Lower leg skin (tissue), 4 donors: ENCODE data around the gene CDC14A. TPM values are rescaled to one million over a fixed set of nuclear protein-coding genes. Genes with fewer than 3 reads are reported as not detected.

ENCODE experiments used
- DNase-seq, 2 donors: peaks; one replicate each; pipeline ENCODE4 v3.0.0-alpha.2; 2019; ENCODE audit warnings: low spot score in 2 of 2
- H3K4me3 ChIP-seq: fragments of 200-600 bp; sonication (generic); 2 replicates; pipeline ENCODE4 v1.5.1; 2017; ENCODE audit warnings: mild to moderate bottlenecking, low read depth; ENCODE audit not compliant: poor library complexity, severe bottlenecking
- POLR2A ChIP-seq, 2 donors: fragments of 450-650 bp; IDR thresholded peaks; one replicate each; pipeline ENCODE4 v1.6.1; 2016 to 2017; ENCODE audit warnings: antibody characterized with exemption in 2 of 2, mild to moderate bottlenecking in 1 of 2, moderate library complexity in 1 of 2
- WGBS, 2 donors: methylation state at CpG; one replicate each; pipeline ENCODE4 v1.1.5; 2018; 5-methylcytosine and 5-hydroxymethylcytosine counted together
- intact Hi-C: fragments of 100-400 bp; cut with DNase I; formaldehyde crosslinking; loops from one replicate; pipeline ENCODE4 v1.15.0; 2023; ENCODE audit warnings: low total_unique reads
- total RNA-seq, 4 donors: library from RNA; depleted of rRNA; stranded (reverse); fragments of >200 nt; gene quantifications; one replicate each; pipeline ENCODE4 v1.1.0, GENCODE V29; 2016
- TF ChIP-seq, protein P1 (sequence below), 3 donors: fragments of 450-650 bp; IDR thresholded peaks; one replicate each; pipeline ENCODE4 v1.5.1; 2016; ENCODE audit warnings: antibody characterized with exemption in 3 of 3, mild to moderate bottlenecking in 3 of 3, moderate library complexity in 2 of 3

The CDC14A gene
- total RNA-seq, 4 donors from 2014 or later, result 13.5 to 15.4 (median 14.4) TPM

GRCh38 chr1:100353071-100353801, 930 bp downstream of the CDC14A start:
- WGBS, 2 donors, result 2% methylated on average over 28 of the region's 28 CpGs
- intact Hi-C loops, result no loop called here
- TF ChIP-seq, protein P1, sequence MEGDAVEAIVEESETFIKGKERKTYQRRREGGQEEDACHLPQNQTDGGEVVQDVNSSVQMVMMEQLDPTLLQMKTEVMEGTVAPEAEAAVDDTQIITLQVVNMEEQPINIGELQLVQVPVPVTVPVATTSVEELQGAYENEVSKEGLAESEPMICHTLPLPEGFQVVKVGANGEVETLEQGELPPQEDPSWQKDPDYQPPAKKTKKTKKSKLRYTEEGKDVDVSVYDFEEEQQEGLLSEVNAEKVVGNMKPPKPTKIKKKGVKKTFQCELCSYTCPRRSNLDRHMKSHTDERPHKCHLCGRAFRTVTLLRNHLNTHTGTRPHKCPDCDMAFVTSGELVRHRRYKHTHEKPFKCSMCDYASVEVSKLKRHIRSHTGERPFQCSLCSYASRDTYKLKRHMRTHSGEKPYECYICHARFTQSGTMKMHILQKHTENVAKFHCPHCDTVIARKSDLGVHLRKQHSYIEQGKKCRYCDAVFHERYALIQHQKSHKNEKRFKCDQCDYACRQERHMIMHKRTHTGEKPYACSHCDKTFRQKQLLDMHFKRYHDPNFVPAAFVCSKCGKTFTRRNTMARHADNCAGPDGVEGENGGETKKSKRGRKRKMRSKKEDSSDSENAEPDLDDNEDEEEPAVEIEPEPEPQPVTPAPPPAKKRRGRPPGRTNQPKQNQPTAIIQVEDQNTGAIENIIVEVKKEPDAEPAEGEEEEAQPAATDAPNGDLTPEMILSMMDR (IDR thresholded peaks at IDR 0.05), result no peak
- TF ChIP-seq POLR2A (IDR thresholded peaks at IDR 0.05), result no peak
- H3K4me3 ChIP-seq, result peak overlapping the region; percentile 99
- peak; percentile 18 to 85 for DNase-seq

DNA sequence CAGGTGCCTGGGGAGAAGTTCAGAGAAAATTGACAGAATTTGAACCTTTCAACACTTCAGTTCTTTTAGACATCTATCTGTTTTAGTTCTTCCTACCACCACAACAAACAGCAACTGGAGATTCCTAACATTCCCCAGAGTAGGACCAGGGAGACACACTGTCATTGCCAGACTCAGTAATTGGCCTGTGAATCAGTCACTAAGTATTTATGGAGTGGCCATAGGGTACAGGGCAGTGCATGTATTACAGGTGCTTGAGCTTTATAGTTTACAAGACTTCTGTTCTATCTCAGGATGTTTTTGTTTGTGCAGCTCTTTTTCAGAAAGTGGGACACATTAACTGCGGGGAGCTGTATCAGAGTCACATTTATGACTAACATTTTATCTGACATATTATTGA, 1.7 kb downstream of the CDC14A start:
- WGBS, 2 donors, result 89 to 96% methylated on average over 1 of the region's 1 CpG
- intact Hi-C loops, result no loop called here
- no peak for DNase-seq
- no peak for TF ChIP-seq POLR2A (IDR thresholded peaks at IDR 0.05)
- TF ChIP-seq, protein P1 (IDR thresholded peaks at IDR 0.05), result no peak
- no peak overlapping the region for H3K4me3 ChIP-seq

DNA sequence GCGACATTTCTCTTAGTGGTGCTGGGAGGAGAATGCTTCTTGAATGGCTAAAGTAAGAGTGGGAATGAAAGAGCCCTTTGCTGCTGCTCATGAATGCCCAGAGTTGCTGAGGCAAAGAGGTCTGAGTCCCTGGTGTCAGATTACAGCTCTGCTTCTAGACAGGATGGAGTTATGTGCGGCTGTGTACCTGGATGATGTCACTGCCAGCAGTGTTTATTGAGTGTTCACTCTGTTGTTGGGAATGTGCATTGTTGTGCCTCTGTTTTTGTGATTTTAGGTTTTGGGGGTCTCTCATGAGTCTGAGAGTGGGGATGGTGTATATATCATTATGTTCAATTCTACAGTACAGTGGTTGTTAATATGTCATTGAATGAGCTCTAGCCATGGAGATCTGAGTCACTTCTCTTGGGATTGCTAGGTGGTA, 2.7 kb downstream of the CDC14A start:
- TF ChIP-seq, protein P1 (IDR thresholded peaks at IDR 0.05), result no peak
- no peak for TF ChIP-seq POLR2A (IDR thresholded peaks at IDR 0.05)
- 62 to 65% methylated on average over 2 of the region's 2 CpGs for WGBS, 2 donors
- H3K4me3 ChIP-seq, result no peak overlapping the region
- no peak for DNase-seq
- intact Hi-C loops, result no loop called here

GRCh38 chr1:100358210-100358609, 5.9 kb downstream of the CDC14A start:
- WGBS, 2 donors, result 44 to 51% methylated on average over 2 of the region's 2 CpGs
- no peak for DNase-seq

DNA sequence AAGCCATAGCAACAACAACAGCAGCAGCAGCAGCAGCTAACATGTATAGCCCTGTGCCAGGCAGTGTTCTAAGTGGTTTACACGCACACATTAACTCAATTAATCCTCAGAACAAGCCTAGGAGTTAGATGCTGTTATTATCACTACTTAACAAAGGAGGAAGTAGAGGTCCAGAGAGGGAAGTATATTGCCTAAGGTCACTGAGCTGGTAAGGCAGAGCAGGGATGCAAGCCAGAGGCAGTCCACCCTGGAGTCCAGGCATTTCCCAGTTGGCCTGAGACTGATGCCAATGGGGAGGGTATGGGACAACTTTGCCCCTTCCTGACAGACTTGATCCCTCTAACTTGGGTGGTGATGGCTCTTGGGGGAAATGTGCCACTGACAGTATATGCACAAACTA, 6.8 kb downstream of the CDC14A start:
- WGBS, 2 donors, result 59 to 68% methylated on average over 1 of the region's 1 CpG
- H3K4me3 ChIP-seq, result no peak overlapping the region
- intact Hi-C loops, result no loop called here
- TF ChIP-seq, protein P1 (IDR thresholded peaks at IDR 0.05), result no peak
- no peak for TF ChIP-seq POLR2A (IDR thresholded peaks at IDR 0.05)
- no peak for DNase-seq

More at GRCh38 chr1:100358210-100358609, 5.9 kb downstream of the CDC14A start:
- no peak overlapping the region for H3K4me3 ChIP-seq
- no peak for TF ChIP-seq POLR2A (IDR thresholded peaks at IDR 0.05)
- TF ChIP-seq, protein P1 (IDR thresholded peaks at IDR 0.05), result no peak
- intact Hi-C loops, result no loop called here
